ENCODE measurements around the gene STAT2.

STAT2 gene

DNA sequence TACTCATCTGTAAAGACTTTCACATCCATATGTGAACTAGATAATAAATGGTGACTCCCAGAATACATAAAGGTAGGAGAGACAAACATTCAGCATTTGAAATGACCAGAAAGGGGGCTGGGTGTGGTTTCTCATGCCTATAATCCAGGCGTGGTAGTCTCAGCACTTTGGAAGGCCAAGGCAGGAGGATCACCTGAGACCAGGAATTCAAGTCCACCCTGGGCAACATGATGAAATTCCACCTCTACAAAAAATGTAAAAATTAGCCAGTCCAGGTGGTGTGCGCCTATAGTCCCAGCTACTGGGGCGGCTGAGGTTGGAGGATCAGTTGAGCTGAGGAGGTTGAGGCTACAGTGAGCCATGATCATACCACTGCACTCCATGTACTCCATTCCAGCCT, 55.6 kb downstream of the STAT2 start:
- Histone ChIP-seq H3F3A (ENCODE audit: insufficient read depth, low read length) (peaks cover 18% of the 10 kb centered on the region), H3K36me3 (replicated peaks; ENCODE audit: insufficient read depth, low read length) (no peaks in the 10 kb centered on the region)

DNA sequence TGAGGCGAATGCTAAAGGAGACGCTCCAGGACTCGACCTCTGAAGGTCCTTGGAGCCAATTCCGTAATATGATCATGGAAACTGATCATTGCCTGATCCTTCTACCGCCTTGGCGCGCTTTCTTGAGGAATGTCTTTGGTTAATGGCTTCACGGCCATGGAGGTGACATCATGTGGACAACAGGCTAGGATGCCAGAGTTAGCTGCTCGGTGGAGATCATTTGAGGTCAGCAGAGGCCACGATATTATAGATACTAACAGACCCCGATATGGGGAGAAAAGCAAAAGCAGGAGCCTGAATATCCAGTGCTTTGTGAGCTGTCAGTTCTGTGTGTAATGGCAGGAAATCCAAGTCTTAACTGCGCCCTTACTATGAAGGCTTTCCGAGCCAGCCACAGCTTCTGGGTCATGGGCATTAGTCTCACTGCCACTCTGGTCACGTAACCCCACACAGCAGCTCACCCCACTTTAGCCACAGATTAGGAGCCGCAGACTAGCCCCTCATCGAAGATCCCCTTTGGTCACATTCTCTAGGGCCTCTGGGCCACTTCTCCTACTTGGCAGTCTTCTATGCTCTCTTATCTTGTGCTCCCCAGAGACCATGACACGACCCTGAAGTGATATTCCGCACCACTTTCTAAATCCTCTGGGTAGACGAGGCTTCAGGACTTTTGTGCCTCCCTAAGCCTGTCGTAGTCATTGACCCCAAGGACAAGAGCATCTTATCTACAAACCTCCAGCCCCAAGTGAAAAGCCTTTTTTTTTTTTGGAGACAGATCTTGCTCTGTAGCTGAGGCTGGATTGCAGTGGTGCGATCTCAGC, 59.1 kb downstream of the STAT2 start:
- Histone ChIP-seq H3K27me3 (replicated peaks; ENCODE audit: insufficient read depth, low read length) (no peaks in the 10 kb centered on the region), H3F3A (ENCODE audit: insufficient read depth, low read length) (peaks cover 21% of the 10 kb centered on the region), H3K9ac (ENCODE audit: low read length) (peak overlapping the region; percentile 56; the same call in 1 of the 2 replicates), H4K20me1 (ENCODE audit: insufficient read depth, low read length) (no peaks in the 10 kb centered on the region), H2AFZ (ENCODE audit: low read length) (peak overlapping the region; percentile 81), H3K4me2 (ENCODE audit: low read depth, low read length) (peak overlapping the region; percentile 91), H3K4me1 (ENCODE audit: low read length) (peaks cover 26% of the 10 kb centered on the region), H3K9me2 (replicated peaks; ENCODE audit: insufficient read depth, low read length) (no peaks in the 10 kb centered on the region), H3K9me3 (replicated peaks; ENCODE audit: insufficient read depth, low read length) (no peaks in the 10 kb centered on the region), H3K36me3 (replicated peaks; ENCODE audit: insufficient read depth, low read length) (no peaks in the 10 kb centered on the region; the same call in 1 of the 2 replicates), H3K27ac (ENCODE audit: low read length) (peak overlapping the region; percentile 74; the same call in 1 of the 2 replicates), H3K4me3 (ENCODE audit: low read length) (peak overlapping the region; percentile 95), H3K79me2 (ENCODE audit: low read length) (peaks cover 54% of the 10 kb centered on the region)
- peak; percentile 17 for DNase-seq
- TF ChIP-seq EZH2phosphoT487 (IDR thresholded peaks at IDR 0.05; ENCODE audit: low read length) (no peak), EZH2 (optimal IDR thresholded peaks at IDR 0.05; ENCODE audit: low read depth, low read length) (no peak)
- TF ChIP-seq, protein P1, sequence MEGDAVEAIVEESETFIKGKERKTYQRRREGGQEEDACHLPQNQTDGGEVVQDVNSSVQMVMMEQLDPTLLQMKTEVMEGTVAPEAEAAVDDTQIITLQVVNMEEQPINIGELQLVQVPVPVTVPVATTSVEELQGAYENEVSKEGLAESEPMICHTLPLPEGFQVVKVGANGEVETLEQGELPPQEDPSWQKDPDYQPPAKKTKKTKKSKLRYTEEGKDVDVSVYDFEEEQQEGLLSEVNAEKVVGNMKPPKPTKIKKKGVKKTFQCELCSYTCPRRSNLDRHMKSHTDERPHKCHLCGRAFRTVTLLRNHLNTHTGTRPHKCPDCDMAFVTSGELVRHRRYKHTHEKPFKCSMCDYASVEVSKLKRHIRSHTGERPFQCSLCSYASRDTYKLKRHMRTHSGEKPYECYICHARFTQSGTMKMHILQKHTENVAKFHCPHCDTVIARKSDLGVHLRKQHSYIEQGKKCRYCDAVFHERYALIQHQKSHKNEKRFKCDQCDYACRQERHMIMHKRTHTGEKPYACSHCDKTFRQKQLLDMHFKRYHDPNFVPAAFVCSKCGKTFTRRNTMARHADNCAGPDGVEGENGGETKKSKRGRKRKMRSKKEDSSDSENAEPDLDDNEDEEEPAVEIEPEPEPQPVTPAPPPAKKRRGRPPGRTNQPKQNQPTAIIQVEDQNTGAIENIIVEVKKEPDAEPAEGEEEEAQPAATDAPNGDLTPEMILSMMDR (IDR thresholded peaks at IDR 0.05; ENCODE audit: low read length) = no peak

More for the DNA sequence above, 55.6 kb downstream of the STAT2 start:
- no peaks in the 10 kb centered on the region for H3K9me2 ChIP-seq (replicated peaks; ENCODE audit: insufficient read depth, low read length)
- no peak overlapping the region for H3K4me2 ChIP-seq (ENCODE audit: low read depth, low read length)
- H2AFZ ChIP-seq (ENCODE audit: low read length) = no peak overlapping the region
- H3K27me3 ChIP-seq (replicated peaks; ENCODE audit: insufficient read depth, low read length) = no peaks in the 10 kb centered on the region
- H3K9me3 ChIP-seq (replicated peaks; ENCODE audit: insufficient read depth, low read length) = no peaks in the 10 kb centered on the region
- TF ChIP-seq EZH2phosphoT487 (IDR thresholded peaks at IDR 0.05; ENCODE audit: low read length) = no peak
- TF ChIP-seq, protein P1 (IDR thresholded peaks at IDR 0.05; ENCODE audit: low read length) = no peak
- TF ChIP-seq EZH2 (optimal IDR thresholded peaks at IDR 0.05; ENCODE audit: low read depth, low read length) = no peak
- peaks cover 20% of the 10 kb centered on the region for H3K79me2 ChIP-seq (ENCODE audit: low read length)
- no peak overlapping the region for H3K27ac ChIP-seq (ENCODE audit: low read length)
- no peak overlapping the region for H3K9ac ChIP-seq (ENCODE audit: low read length)
- DNase-seq = no peak
- peaks cover 18% of the 10 kb centered on the region for H3K4me1 ChIP-seq (ENCODE audit: low read length)
- H3K4me3 ChIP-seq (ENCODE audit: low read length) = no peak overlapping the region
- H4K20me1 ChIP-seq (ENCODE audit: insufficient read depth, low read length) = no peaks in the 10 kb centered on the region

DNA sequence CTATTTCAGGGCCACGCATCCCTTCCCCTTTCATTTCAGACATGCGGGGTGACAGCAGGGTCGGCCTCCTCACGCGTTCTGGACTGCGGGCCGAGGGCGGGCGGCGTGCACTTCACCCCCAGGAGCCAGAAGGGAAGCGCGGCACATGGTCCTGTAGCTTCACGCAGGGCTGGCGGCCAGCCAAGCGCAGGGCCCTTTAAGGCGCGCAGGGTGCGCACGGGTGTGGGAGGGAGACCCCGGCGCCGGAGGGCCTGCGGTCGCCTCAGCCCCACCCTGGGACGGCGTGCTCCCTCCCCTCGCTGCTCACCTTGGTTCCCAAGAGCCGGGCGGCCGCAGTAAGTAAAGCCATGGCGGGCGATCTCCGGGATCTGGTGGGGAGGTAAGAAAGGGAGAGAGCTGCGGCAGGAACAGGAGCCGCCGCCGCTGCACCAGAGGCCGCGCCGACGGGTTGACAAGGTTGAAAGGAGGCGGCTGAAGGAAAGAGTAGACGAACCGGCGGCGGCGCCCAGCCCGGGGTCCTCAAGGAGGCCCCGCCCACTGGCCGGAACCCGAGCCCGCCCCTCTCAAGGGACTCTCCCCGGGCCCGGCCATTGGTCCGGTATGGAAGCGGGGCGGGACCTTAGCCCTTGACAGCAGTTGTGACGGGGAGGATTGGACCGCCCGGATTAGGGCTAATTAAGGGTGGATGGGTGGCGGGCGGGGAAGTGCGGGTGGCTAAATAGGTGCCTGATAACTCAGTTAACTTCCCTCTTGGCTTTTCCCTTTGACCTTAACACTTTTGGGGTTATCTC, 59.9 kb downstream of the STAT2 start, which contains the start of gene CS:
CS (minus strand) TSS at position 478 of the 791 bp plus-strand sequence; CDS start at position 349, 129 bp downstream.
- H3K79me2 ChIP-seq (ENCODE audit: low read length) = peaks cover 62% of the 10 kb centered on the region
- peaks cover 21% of the 10 kb centered on the region for H3F3A ChIP-seq (ENCODE audit: insufficient read depth, low read length)
- H3K9me2 ChIP-seq (replicated peaks; ENCODE audit: insufficient read depth, low read length) = no peaks in the 10 kb centered on the region
- H3K4me3 ChIP-seq (ENCODE audit: low read length) = peak within 1 kb of the TSS; percentile 95
- no peaks in the 10 kb centered on the region; the same call in 1 of the 2 replicates for H3K36me3 ChIP-seq (replicated peaks; ENCODE audit: insufficient read depth, low read length)
- peak within 1 kb of the TSS; percentile 81 for H2AFZ ChIP-seq (ENCODE audit: low read length)
- peak; percentile 99 for DNase-seq
- H3K9ac ChIP-seq (ENCODE audit: low read length) = peak within 1 kb of the TSS; percentile 76
- peak within 1 kb of the TSS; percentile 74 for H3K27ac ChIP-seq (ENCODE audit: low read length)
- no peaks in the 10 kb centered on the region for H4K20me1 ChIP-seq (ENCODE audit: insufficient read depth, low read length)
- no peaks in the 10 kb centered on the region for H3K9me3 ChIP-seq (replicated peaks; ENCODE audit: insufficient read depth, low read length)
- TF ChIP-seq, protein P1 (IDR thresholded peaks at IDR 0.05; ENCODE audit: low read length) = no peak
- TF ChIP-seq EZH2phosphoT487 (IDR thresholded peaks at IDR 0.05; ENCODE audit: low read length) (no peak), EZH2 (optimal IDR thresholded peaks at IDR 0.05; ENCODE audit: low read depth, low read length) (no peak)
- H3K4me1 ChIP-seq (ENCODE audit: low read length) = peaks cover 26% of the 10 kb centered on the region
- H3K27me3 ChIP-seq (replicated peaks; ENCODE audit: insufficient read depth, low read length) = no peaks in the 10 kb centered on the region
- peak within 1 kb of the TSS; percentile 91 for H3K4me2 ChIP-seq (ENCODE audit: low read depth, low read length)
